Astrocyte of the cerebellum (primary cell): ENCODE data around the gene CD109.
A peak's percentile ranks its signal among the peaks of the same experiment; 100 is the strongest.
"Not testable (repeated sequence)": the region's sequence is repeated elsewhere in the genome, so short reads cannot be mapped to it uniquely, and the experiment has no call there.

Experiments
- DNase-seq: peaks from one replicate; pipeline ENCODE4 v3.0.0-alpha.2; 2011; ENCODE audit warnings: low read depth
- H3K4me3 ChIP-seq: 2 replicates; pipeline ENCODE4 v1.5.1; 2011; ENCODE audit warnings: mild to moderate bottlenecking, low read depth, low read length, moderate library complexity
- CTCF ChIP-seq: IDR thresholded peaks from 2 replicates; pipeline ENCODE4 v1.5.1; 2012; ENCODE audit warnings: low read length, low read depth, moderate library complexity, mild to moderate bottlenecking; ENCODE audit errors: missing control alignments
- in situ Hi-C: cut with HindIII; loops from 2 replicates; pipeline ENCODE4 v1.10.0; 2017; ENCODE audit warnings: low sequenced_read_pairs

Gene CD109

GRCh38 chr6:73832313-73832712 lies 136.3 kb downstream of the CD109 start:
- in situ Hi-C loops: no loop called here
- TF ChIP-seq CTCF: no peak
- DNase-seq: no peak

GRCh38 chr6:73844696-73845095 lies 148.7 kb downstream of the CD109 start:
- in situ Hi-C loops, H3K4me3 ChIP-seq, DNase-seq: not testable (repeated sequence)

More at GRCh38 chr6:73832313-73832712, 136.3 kb downstream of the CD109 start:
- no peak overlapping the region for H3K4me3 ChIP-seq

GRCh38 chr6:73851048-73851447 lies 155.0 kb downstream of the CD109 start:
- DNase-seq, in situ Hi-C loops: not testable (repeated sequence)

GRCh38 chr6:73854998-73855718 lies 159.2 kb downstream of the CD109 start:
- H3K4me3 ChIP-seq: no peak overlapping the region
- peak; percentile 63 for DNase-seq
- peak; percentile 59 for TF ChIP-seq CTCF
- in situ Hi-C loops: loop anchor here (5.0 kb wide), 1 partner anchor 1357 kb away; no protein-coding TSS in a partner anchor

More at GRCh38 chr6:73851048-73851447, 155.0 kb downstream of the CD109 start:
- H3K4me3 ChIP-seq: not testable (repeated sequence)

- no peak overlapping the region for H3K4me3 ChIP-seq
- in situ Hi-C loops: loop anchor here (5.0 kb wide), 1 partner anchor 1355 kb away; no protein-coding TSS in a partner anchor
- DNase-seq: no peak
- TF ChIP-seq CTCF: no peak
Observed at GRCh38 chr6:73857341-73857890, 161.4 kb downstream of the CD109 start.

- TF ChIP-seq CTCF: no peak
- no peak for DNase-seq
- in situ Hi-C loops: loop anchor here (5.0 kb wide), 1 partner anchor 1354 kb away; no protein-coding TSS in a partner anchor
- H3K4me3 ChIP-seq: no peak overlapping the region
Observed at GRCh38 chr6:73858376-73858775, 162.4 kb downstream of the CD109 start.

GRCh38 chr6:73860303-73860702 lies 164.3 kb downstream of the CD109 start:
- in situ Hi-C loops: no loop called here
- TF ChIP-seq CTCF: no peak
- no peak for DNase-seq
- H3K4me3 ChIP-seq: no peak overlapping the region
